Measurements from ENCODE around the gene PCNX4.

- TF ChIP-seq CTCF (conservative IDR thresholded peaks at IDR 0.05 in 1 of 2, IDR thresholded peaks at IDR 0.05 in 1 of 2; ENCODE audit: low read depth in 1 of 2, low read length in 2 of 2) (no peak), EZH2 (IDR thresholded peaks at IDR 0.05; ENCODE audit: low read length, missing control alignments) (no peak)
Observed at GRCh38 chr14:60154671-60155070, 62.9 kb downstream of the PCNX4 start.

Measured in fibroblast of lung (primary cell).